ENCODE data around the gene BBS7. TPM values are rescaled to one million over a fixed set of nuclear protein-coding genes. Genes with fewer than 3 reads are reported as not detected.

BBS7 gene
- total and polyA plus RNA-seq, 2 experiments from 2014 or later = 9.5 to 11.9 TPM

DNA sequence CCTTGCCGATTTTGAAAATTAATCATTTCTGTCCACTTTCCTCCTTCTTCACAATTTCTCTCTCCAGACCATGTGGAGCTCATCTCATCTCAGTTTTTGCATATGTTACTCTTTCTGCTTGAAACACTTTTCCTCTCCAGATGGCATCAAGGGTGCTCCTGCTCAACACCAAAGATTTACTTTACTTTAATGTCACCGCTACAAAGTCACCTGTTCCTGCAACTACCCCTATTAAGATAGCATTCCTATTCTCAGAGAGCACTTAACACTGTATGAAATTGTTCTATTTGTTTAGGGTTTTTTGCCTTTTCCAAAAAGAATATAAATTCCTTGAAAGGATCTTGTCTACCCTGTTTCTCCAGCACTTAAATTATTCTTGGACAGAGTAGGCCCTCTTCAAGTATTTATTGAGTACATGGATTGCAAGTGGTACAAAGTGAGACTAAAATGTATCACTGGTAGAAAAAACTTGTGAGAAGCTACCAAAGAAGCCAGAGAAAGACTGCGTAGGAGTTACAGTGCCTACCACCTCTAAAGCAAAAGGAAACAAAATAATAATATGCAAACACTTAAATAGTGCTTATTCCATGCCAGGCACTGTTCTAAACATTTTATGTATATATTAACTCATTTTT, 70.3 kb downstream of the BBS7 start:
- H3K4me2 ChIP-seq = peak overlapping the region; percentile 77

DNA sequence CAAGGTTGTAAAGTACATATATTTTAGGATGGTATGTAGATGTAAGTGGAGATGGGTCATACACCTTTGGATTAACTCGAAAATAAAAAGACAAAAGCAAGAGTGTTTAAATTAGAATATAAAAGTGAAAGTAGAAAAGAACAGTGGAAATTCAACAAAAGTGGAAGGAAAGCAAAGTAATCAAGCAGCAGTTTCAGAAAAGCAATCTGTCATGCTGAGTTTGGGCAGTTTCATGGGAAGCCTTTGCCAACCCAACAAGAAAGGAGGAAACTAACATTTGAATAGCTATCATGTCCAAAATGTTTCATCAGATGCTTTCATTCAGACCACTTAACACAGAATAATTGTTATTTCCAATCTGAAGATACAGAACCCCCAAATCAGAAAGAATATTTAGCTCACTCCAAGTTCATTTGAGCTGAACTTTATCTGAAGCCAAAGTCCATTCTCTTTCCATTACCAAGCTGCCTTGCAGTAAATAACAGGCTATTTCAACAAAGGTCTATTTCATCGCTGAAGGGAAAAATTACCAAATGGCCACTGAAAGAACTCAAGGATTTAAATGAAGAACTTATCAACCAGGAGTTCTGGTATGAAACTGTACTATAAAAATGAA, 71.0 kb downstream of the BBS7 start:
- H3K4me2 ChIP-seq = peak overlapping the region; percentile 28
- H3K4me3 ChIP-seq = no peak overlapping the region
- peaks cover 11% of the 10 kb centered on the region for H3K4me1 ChIP-seq (ENCODE audit: insufficient read depth)
- H4K20me1 ChIP-seq (ENCODE audit: insufficient read depth, poor library complexity, severe bottlenecking) = no peaks in the 10 kb centered on the region
- H3K9me3 ChIP-seq (ENCODE audit: low read depth) = no peaks in the 10 kb centered on the region
- H2AFZ ChIP-seq = no peak overlapping the region
- H3K27ac ChIP-seq = peak overlapping the region; percentile 94
- 82% methylated on average over 2 of the region's 2 CpGs for WGBS (ENCODE audit: low lambda C conversion rate, missing lambda C conversion rate)
- no peaks in the 10 kb centered on the region for H3K9me2 ChIP-seq (replicated peaks; ENCODE audit: insufficient read depth)
- no peaks in the 10 kb centered on the region for H3K36me3 ChIP-seq (replicated peaks; ENCODE audit: insufficient read depth, low read depth)
- TF ChIP-seq, protein P1, sequence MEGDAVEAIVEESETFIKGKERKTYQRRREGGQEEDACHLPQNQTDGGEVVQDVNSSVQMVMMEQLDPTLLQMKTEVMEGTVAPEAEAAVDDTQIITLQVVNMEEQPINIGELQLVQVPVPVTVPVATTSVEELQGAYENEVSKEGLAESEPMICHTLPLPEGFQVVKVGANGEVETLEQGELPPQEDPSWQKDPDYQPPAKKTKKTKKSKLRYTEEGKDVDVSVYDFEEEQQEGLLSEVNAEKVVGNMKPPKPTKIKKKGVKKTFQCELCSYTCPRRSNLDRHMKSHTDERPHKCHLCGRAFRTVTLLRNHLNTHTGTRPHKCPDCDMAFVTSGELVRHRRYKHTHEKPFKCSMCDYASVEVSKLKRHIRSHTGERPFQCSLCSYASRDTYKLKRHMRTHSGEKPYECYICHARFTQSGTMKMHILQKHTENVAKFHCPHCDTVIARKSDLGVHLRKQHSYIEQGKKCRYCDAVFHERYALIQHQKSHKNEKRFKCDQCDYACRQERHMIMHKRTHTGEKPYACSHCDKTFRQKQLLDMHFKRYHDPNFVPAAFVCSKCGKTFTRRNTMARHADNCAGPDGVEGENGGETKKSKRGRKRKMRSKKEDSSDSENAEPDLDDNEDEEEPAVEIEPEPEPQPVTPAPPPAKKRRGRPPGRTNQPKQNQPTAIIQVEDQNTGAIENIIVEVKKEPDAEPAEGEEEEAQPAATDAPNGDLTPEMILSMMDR (IDR thresholded peaks at IDR 0.05; ENCODE audit: poor library complexity) = no peak
- TF ChIP-seq EZH2 (IDR thresholded peaks at IDR 0.05; ENCODE audit: borderline replicate concordance) = no peak
- TF ChIP-seq EZH2phosphoT487 (IDR thresholded peaks at IDR 0.05; ENCODE audit: low read depth, severe bottlenecking, unreplicated experiment) = no peak
- peaks cover 15% of the 10 kb centered on the region for H3K79me2 ChIP-seq
- peak; percentile 13 for DNase-seq (ENCODE audit: low spot score)
- H3K27me3 ChIP-seq = no peaks in the 10 kb centered on the region

More for the DNA sequence above, 70.3 kb downstream of the BBS7 start:
- Histone ChIP-seq H3K9me2 (replicated peaks; ENCODE audit: insufficient read depth) (no peaks in the 10 kb centered on the region), H3K4me1 (ENCODE audit: insufficient read depth) (peaks cover 11% of the 10 kb centered on the region), H3K79me2 (peaks cover 15% of the 10 kb centered on the region), H3K27me3 (no peaks in the 10 kb centered on the region), H3K4me3 (no peak overlapping the region), H3K27ac (peak overlapping the region; percentile 94), H3K36me3 (replicated peaks; ENCODE audit: insufficient read depth, low read depth) (no peaks in the 10 kb centered on the region), H3K9me3 (ENCODE audit: low read depth) (no peaks in the 10 kb centered on the region), H4K20me1 (ENCODE audit: insufficient read depth, poor library complexity, severe bottlenecking) (no peaks in the 10 kb centered on the region), H2AFZ (peak overlapping the region; percentile 92)
- no peak for DNase-seq (ENCODE audit: low spot score)
- WGBS (ENCODE audit: low lambda C conversion rate, missing lambda C conversion rate) = 82% methylated on average over 3 of the region's 3 CpGs
- TF ChIP-seq EZH2 (IDR thresholded peaks at IDR 0.05; ENCODE audit: borderline replicate concordance) (no peak), EZH2phosphoT487 (IDR thresholded peaks at IDR 0.05; ENCODE audit: low read depth, severe bottlenecking, unreplicated experiment) (no peak)
- TF ChIP-seq, protein P1 (IDR thresholded peaks at IDR 0.05; ENCODE audit: poor library complexity) = no peak

DNA sequence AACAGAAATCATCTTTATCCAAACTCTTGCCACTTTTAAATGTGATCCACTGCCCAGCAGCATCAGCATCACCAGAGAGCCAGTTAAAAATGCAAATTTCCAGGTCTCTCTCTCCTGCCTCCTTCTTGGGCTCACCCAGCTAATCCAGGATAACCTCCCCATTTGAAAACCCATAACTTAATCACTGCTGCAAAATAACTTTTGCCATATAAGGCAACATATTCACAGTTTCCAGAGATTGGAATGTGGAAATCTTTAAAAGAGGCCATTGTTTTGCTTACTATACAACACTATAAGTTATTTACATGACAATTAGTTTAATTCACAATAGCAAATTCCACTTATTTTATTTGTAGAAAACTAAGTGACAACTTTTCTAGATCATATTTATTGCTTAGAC, 74.0 kb downstream of the BBS7 start:
- Histone ChIP-seq H3K36me3 (replicated peaks; ENCODE audit: insufficient read depth, low read depth) (no peaks in the 10 kb centered on the region), H3K4me2 (no peak overlapping the region), H3K9me3 (ENCODE audit: low read depth) (no peaks in the 10 kb centered on the region), H3K4me1 (ENCODE audit: insufficient read depth) (peaks cover 11% of the 10 kb centered on the region), H3K27ac (no peak overlapping the region), H3K27me3 (no peaks in the 10 kb centered on the region), H2AFZ (no peak overlapping the region), H3K9me2 (replicated peaks; ENCODE audit: insufficient read depth) (no peaks in the 10 kb centered on the region), H3K79me2 (no peaks in the 10 kb centered on the region), H3K4me3 (no peak overlapping the region), H4K20me1 (ENCODE audit: insufficient read depth, poor library complexity, severe bottlenecking) (no peaks in the 10 kb centered on the region)
- no peak for DNase-seq (ENCODE audit: low spot score)
- TF ChIP-seq EZH2phosphoT487 (IDR thresholded peaks at IDR 0.05; ENCODE audit: low read depth, severe bottlenecking, unreplicated experiment) (no peak), EZH2 (IDR thresholded peaks at IDR 0.05; ENCODE audit: borderline replicate concordance) (no peak)
- TF ChIP-seq, protein P1 (IDR thresholded peaks at IDR 0.05; ENCODE audit: poor library complexity) = no peak

All from hepatocyte (in vitro differentiated cells).